Measurements from ENCODE around the gene TMUB1.

Gene TMUB1

DNA sequence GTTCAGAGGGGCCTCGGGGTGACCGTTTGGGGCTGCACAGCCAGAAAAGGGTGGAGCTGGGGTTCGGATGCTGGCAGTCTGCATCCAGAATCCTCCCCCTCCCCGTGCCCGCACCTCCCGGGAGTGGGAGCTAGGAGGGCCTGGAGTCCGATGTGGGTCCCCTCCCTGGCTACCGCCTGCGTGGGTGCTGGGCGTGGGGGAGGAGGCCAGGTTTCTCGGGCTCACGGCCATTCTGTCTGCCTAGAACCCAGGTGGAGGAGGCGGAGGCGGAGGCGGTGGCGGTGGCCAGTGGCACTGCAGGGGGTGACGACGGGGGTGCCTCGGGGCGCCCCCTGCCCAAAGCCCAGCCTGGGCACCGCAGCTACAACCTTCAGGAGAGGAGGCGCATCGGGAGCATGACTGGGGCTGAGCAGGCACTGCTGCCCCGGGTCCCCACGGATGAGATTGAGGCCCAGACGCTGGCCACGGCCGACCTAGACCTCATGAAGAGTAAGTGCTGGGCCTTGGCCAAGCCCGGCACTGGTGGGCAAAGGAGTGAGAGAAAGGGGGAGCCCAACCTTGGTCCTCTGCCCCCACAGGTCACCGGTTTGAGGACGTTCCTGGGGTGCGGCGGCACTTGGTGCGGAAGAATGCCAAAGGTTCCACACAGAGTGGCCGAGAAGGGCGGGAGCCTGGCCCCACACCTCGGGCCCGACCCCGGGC is 16.9 kb downstream of the TMUB1 start:
- DNase-seq = no peak

DNA sequence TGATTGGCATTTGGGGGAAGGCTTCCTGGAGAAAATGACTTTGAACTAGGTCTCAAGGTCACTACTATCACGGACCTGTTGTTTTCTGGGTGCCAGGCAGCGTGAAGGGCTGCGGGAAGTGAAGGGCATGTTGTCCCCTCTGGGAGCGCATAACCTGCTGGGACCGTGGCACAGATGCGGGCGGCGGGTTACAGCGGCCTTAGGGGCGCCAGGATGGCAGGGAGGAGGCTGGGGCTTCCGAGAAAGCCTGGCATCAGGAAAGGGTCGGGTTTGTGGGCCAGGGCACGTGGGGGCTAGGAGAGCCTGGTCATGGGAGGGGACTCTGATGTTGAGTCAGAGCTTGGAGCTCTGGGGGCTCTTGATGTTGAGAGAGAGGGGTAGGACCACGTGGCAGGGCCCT is 17.8 kb downstream of the TMUB1 start:
- no peak for DNase-seq

DNA sequence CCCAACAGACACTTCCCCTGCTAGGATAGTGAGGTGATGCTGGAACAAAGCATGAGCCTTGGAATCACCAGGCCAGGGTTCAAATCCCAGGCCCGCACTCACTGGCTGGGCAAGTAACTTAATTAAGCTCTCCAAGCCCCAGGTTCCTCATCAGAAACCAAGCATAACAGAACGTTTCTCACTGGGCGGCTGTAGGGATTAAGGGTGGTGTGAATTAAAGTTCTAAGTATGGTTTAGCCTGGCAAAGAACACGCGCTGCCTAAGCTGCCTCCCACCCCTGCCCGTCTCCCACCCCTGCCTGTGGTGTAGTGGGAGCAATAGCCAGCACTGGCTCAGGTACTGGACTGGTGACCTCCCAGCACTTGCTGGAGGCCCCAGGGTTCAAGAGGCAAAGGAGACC is 18.3 kb downstream of the TMUB1 start:
- no peak for DNase-seq

DNA sequence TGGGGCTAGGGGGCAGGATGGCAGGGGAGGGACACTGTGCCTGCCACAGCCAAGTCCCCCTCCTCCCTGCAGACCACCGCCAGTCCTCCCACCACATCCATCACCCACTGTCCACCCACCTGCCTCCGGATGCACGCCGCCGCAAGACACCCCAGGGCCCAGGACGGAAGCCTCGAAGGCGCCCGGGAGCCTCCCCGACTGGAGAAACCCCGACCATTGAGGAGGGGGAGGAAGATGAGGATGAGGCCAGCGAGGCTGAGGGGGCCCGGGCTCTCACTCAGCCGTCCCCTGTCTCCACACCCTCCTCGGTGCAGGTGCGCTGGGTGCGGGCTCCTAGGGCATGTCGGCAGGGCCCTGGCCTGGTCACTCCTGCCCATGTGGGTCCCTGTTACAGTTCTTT is 18.8 kb downstream of the TMUB1 start:
- no peak for DNase-seq

DNA sequence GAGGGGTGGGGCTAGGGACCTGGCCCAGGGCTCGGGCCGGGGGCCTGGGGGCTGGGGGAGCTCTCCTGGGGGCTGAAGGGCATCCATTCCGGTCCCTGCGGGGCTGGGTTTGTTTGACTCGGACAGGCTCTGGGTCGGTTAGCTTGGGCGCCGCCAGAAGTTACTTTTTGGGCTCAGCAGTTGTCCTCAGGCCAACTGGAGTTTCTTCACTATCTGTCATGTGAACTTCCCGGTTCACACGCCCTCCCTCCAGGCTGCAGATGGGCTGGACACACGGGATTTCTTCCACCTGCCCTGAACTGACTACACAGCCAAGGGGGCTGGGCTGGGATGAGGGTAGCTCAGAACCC is 20.1 kb downstream of the TMUB1 start:
- no peak for DNase-seq

DNA sequence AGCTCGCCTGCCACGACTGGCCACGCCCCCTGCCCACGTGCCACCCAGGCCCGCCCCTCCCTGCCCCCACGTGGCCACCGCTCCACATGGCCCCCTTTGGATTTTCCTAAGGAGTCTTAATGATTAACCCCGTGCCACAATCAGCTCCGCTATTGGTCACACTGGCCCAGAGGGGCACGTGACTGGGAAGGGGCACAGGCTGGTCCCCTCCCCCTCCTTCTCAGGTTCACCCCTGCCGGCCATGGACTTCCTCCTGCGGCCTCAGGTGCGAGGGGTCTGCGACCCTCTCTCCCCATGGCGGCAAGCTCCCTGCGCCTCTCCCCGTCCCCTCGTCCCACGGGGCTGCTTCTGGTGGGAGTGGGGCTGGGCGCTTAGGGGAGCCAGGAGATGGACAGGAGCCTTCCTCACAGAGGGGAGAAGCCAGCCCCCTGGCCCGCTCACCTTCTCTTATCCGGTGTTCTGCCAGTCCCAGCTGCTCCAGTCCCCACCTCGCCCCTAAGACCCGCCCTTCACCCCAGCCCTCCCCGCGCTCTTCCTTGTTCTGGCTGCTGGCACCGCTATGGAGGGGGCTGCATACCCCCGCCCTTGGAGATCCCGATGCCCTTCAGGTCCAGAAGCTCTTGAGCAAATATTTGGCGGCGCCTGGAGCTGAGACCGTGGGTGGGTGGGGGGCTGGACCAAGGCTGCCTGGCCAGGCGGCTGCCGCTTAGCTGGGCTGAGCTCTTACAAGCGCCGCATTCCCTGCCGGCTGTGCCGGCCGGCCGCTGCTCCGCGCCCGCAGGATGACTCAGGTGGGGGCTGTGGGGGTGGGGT is 20.7 kb downstream of the TMUB1 start:
- DNase-seq = no peak

DNA sequence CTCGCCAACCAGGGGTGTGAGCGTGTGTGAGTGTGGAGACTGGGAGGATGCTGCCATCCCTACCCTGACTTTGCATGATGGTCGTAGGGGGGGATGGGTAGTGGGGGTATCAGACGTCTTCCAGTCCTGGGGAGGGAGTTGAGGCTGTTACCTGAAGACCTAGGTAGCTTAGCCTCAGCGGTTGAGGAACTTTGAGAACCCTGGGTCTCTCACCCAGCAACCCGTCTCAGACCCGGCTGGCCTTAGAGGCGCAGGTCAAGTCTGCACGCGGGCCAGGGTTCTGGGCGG is 21.2 kb downstream of the TMUB1 start:
- no peak for DNase-seq

DNA sequence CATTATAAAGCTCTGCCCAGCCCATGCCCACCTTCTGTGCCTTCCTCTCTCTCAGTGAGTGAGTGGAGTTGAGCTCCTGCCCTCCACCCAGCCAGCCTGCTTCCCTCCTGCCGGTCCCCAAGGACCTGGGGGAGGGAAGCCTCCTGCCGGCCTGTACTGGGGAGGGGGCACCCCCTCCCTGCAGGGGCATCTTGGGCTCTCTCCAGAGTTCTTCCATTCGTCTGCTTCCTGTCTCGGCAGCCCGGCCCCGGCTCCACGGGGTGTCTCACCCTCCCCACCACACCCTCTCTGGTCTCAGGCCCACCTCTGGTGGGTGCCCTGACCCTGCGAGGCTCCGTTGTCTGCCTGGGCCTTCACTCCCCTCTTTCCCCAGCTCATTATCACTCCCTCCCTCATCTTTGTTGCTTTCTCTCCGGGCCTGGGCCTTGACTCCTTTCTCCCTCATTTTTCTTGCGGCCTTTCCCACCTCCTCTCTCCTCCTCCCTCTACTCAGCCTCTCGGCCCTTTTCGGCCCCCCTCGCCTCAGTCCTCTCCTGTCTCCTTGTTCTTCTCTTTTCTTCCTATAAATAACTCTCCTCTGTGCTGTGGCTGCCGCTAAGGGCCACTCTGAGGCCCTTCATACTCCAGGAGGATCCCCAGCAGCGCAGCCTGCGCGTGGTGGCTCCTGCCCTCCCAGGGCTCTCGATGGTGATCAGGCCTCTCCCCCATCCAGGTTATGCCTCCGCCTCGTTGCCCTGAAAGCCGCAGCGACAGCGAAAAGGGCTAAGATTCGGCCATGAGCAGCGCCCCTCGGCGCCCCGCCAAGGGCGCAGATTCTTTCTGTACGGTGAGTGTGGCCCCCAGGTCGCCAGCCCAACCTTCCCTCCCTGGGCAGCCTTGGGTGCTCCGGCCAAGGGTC is 21.8 kb downstream of the TMUB1 start:
- DNase-seq = no peak

DNA sequence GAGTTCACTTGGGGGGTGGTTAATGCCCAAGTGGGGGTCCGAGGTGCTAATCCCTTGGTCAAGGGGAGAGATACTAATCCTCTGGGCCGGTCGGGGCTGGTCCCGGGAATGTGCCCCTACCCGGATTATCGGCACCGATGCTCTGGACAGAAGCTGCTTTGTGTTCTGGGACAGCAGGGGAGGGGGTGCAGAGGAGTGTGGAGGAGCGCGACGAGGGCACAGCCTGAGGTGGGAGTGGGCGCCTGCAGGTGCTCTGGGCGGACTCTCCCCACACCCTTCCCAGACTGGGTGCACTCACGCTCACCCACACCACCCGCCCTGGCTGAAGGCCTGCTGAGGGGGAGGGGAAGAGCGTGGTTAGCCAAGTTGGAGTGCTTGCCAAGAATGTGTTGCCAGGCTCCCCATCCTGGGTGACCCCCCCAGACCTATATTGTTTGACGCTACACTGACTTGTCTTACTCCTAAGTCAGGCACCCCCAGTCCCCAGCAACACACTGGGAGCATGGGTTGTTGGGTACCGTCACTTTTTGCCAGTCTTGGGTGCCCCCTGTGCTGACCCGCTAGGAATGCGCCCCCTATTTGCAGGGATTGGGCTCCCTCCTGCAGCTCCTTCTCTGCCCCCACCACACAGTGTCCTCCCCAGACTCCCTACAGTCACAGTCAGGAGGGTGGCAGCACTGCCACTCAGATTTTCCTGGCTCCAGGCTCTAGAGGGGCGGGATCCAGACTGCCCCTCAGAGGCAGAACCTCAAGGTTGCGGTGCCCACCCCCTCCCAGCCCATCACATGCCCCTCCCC is 22.7 kb downstream of the TMUB1 start:
- peak; percentile 21 for DNase-seq

DNA sequence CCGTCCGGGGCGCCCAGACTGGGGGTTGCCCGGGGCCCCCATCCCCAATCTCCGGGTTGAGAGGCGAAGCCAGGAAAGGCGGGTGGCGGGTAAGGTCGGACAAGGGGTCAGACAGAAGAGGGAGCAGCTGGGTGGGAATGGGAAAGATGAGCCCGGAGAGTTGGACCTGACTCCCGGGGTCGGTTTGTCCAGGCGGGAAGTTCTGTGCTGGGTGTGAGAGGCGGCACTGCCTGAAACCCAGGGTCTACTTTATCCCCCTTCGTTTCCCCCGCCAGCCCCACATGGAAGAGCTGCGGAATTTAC is 23.2 kb downstream of the TMUB1 start:
- no peak for DNase-seq

DNA sequence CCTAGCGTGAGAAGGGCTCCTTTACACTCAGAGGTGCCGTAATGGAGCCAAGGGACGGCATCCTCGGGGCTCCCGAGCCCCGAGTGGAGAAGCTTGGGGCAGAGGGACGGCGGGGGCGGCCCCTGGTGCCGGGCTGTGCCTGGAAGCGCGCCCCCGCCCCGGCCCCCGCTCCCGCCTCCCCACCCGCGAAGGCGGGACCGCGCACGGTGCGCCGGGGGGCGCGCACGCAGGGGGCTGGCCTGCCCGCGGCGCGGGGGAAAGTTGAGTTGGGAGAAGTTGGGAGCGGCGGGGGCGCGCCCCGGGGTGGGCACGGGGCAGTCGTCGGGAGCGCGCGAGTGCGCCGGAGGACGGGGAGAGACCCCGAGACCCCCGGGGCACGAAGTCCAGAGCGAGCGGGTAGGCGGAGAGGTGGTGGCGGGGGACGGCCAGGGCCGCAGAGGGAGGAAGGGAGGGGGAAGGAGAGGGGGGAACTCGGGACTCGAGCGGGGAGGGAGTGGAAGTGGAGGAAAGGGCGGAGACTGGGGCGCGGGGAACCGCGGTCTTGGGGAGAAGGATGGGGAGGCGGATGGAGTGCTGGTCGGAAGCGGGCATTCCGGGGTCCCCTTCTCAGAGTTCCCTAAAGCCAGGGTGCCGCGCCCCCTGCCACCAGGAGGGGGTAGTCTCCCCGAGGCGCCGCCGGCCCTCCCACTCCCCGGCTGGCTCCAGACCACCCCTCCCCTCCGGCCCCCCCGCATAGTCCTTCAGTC is 23.8 kb downstream of the TMUB1 start, which contains the start of gene SLC4A2:
Gene SLC4A2, plus strand, starts transcription at position 223 of the 746 bp plus-strand sequence. CDS start 2,399 bp downstream, outside the sequence.
- DNase-seq = peak; percentile 76

DNA sequence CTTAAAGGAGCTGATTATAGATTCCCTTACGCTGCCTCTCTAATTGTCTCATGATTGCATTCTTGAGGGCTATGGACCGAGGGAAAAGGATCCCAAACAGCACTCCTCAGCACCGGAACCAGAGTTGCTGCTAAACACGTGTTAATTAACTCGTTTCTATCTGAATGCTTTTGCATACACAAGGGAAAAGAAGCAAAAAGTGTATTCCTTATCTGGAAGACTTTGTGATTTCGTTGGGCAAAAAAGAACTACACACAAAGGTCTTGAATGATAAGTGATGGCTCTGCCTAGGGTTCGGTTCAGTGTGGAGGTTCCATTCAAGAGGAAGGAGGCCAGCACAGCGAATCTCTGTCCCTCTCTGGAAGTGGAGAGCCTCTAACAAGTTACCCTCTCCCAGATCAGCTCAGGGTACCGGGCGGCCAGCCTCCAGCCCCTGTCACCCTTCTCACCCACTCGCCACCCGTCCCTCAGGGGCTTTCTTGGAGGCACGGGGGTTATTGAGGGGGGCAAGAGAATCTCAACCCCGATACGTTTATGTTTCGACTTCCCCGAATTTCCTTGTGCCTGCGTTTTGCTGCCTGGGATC is 24.4 kb downstream of the TMUB1 start:
- no peak for DNase-seq

DNA sequence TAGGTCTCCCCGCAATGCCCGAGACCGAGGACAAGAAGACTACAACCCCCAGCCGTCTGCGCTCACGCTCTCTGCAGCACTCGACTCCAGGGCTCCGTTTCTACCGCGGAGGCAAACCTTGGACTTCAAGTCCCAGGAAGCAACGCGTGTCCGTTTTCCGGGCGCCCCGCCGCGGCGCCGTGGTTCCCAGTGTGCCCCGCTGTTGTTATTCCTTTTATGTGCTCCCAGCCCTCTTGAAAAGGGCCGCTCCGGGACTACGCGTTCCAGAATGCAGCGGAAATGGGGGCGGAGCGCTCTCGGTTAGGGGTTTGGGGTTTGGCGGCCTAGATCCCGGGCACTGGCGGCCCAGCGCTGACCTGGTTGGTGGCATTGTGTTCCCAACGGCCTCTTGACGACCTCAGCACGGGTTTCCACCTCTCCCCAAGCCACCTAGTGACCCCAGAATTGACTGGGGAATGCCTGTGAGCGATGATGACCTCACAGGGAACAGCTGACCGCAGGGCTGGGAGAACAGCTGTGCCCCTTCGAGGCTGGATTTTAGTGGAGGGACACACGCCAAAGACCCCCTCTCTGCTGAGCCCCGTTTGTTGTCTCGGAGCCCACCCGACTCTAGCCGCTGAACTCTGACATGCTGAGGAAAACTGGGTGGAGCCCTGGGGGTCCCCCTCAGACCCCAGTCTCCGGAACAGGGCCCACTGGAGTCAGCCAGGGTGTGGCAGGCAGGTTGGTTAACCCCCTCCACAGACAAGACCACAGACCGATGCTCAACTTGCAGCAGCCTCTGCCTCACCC is 25.1 kb downstream of the TMUB1 start:
- DNase-seq = peak; percentile 97

DNA sequence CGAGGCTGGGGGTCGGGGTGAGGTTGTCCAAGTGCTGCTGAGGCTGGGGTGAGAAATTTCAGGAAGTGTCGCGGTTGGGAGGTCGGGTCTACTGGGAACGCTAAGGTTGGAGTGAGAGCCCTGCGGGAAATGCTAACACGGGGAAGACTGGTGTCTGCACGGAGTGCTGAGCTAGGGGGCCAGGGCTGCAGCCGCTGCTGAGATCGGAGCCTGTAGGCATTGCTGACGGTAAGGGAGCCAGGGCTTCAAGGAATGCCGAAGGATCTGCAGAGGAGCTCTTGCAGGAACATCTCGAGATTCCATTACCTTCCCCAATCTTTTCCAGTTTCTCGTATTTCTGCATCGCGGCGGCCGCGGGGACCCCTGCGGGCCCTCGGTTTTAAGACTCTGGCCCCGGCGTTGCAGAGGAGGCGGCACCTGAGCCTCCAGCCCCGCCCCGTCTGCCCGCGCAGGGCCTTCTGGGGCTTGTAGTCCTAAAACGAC is 25.7 kb downstream of the TMUB1 start, which contains the start of gene CDK5:
Gene CDK5, minus strand, starts transcription at position 392 of the 483 bp plus-strand sequence. Its CDS starts 49 bp downstream, at position 343.
- DNase-seq = no peak

DNA sequence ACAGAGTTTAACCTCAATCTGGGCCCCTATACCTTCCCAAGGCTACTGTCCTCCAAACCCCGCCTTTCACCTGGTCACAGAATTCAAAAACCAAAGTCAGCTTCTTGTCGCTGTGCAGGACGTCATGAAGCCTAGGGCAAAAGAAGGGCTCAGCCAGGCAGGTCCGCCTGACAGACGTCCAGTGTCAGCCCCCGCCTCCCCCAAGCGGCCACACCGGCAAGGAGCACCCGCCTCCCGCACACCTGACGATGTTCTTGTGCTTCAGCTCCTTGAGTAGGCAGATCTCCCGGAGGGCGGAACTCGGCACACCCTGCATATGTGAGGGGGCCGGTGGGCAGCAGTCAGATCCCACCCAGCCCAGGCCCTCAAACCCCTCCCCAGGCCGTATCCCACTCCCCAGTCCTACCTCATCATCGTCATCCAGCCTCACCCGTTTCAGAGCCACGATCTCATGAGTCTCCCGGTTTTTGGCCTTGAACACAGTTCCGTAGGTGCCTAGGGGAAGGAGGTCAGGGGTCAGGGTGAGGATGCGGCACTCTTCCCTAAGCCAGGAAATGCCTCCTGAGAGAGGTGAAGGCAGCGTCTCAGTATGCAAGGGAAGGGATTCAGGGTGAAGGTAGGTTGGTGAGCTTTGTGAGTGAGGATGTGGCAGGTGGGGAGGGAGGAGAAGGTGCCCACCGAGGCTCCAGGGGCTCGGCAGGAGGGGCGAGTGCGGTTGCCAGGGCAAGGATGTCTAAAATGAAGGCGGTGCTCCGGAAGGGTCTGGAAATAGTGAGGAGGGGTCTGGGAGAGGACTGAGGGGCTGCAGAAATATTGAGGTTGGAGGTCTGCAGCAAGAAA is 26.4 kb downstream of the TMUB1 start:
- no peak for DNase-seq

DNA sequence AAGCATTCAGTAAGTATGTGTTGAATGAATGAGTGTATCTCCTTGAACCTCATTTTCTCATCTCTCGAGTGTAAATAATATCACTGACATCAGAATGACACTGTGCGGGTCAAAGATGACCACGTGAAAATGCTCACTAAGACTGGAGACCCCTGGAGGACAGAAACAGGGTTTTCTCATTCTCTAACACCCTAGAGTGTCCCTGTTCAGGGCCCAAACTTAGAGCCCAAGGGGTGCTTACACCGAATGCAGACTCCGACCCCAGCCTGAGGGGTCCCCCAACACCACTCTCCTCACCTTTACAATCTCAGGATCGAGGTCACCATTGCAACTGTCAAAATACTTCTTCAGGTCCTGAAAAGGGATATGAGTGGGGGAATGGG is 27.0 kb downstream of the TMUB1 start:
- DNase-seq = no peak

DNA sequence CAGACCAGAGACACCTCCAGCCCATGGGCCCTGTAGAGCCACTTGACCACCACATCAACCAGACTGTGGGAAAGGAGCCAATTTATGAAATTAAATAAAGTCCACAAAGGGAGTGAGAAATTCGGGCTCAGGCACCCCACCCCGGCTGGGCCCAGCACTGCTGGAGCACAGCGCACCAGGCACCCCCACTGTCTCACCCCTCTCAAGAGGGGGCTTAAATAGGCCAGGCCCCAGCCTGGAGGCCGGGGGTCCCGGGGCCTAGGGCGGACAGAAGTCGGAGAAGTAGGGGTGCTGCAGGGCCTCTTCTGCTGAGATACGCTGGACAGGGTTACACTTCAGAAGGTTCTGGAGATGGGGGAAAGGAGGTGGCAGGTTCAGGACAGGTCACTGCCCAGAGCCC is 29.5 kb downstream of the TMUB1 start:
- no peak for DNase-seq

DNA sequence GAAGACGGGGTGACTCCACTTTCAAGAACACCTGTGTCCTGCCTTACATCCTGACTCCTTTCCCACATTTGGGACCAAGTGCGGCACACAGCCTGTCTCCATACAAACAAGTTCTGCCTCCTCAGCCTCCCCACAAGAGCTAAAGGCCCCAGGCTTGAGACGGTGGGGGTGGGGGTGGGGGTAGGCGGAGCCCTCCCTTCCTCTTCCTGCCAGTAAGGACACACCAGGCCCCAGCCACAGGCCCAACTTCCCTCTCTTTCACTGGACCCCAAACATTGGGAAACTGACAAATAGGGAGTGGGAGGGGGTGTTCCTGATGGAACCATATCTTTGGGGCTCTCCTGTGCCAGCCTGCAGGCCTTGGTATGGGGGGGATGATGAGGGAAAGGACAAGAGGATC is 30.2 kb downstream of the TMUB1 start:
- DNase-seq = no peak

DNA sequence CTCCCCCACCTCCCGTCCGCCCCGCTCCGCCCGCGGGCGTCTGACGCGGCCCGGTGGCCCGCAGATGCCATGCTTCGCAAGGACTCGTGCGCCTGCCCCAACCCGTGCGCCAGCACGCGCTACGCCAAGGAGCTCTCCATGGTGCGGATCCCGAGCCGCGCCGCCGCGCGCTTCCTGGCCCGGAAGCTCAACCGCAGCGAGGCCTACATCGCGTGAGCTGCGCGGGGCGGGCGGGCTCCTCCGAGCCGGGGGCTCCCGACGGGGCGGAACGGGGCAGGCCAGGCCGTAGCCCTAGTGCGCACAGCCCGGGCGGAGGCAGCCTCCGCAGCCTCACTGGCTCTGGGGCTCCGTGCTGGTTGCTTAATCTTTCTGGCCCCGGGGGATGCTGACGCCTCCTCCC is 32.2 kb downstream of the TMUB1 start:
- peak; percentile 66 for DNase-seq
